ENCODE measurements around the gene KCTD11.

The KCTD11 gene

DNA sequence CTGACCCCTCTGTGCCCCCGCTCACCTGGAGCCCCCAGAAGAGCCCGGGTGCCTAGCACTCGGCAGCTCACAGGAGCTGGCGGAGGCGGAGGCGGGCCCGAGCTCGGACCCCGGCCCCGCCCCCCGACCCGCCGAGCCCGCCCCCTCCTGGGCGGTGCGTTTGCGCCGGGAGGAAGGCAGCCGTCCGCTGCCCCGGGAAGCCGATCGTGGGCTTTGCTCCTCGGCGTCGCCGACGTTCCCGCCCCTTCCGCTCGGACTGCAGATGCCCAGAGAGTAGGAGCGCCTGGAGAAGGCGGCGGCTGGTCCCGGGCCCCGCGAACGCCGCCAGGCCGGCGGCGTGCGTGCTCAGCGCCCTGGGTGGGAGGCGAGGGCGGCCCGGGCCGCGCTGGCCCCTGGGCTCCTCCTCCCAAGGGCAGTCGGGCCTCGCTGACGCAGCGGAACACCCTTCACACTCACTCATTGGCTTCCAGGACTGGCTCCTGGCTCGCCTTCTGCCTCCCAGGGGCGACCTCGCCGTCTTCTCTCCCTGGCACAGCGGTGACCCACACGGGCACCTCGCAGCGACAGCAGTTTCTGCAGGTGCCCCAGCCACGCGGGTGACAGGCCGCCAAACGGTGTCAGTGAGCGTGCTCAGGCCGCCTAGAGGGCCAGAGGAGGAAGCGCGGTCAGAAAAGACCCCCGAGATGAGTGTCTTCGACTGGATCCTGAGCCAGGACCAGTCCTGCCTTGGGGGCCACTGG lies 42.7 kb downstream of the KCTD11 start, which contains the start of gene PLSCR3:
Gene PLSCR3, minus strand, starts transcription at position 74 of the 740 bp plus-strand sequence. CDS start 415 bp downstream, outside the sequence.
- H3K4me3 ChIP-seq (ENCODE audit: low read depth, low read length) = peak within 1 kb of the TSS; percentile 97
- peak; percentile 41 for TF ChIP-seq CTCF (IDR thresholded peaks at IDR 0.05; ENCODE audit: insufficient read depth, low read depth, low read length, missing control alignments)
- peak; percentile 91 for DNase-seq (ENCODE audit: low read depth)

DNA sequence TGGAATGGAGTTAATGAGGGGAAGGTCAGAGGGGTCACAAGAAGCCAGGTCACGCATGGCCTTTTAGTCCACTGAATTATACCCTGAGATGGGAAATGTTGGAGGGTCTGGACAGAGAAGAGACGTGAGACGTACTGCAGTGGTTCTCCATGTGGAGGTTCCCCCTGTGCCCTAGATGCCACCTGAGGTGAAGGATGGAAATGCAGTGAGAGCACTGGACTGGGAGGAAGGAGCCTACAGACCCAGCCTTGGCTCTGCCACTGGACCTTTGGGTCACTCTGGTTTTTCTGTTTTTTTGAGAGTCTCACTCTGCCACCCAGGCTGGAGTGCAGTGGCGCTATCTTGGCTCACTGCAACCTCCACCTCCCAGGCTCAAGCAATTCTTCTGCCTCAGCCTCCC lies 44.2 kb downstream of the KCTD11 start:
- no peak for DNase-seq (ENCODE audit: low read depth)
- no peak overlapping the region for H3K4me3 ChIP-seq (ENCODE audit: low read depth, low read length)
- TF ChIP-seq CTCF (IDR thresholded peaks at IDR 0.05; ENCODE audit: insufficient read depth, low read depth, low read length, missing control alignments) = no peak

DNA sequence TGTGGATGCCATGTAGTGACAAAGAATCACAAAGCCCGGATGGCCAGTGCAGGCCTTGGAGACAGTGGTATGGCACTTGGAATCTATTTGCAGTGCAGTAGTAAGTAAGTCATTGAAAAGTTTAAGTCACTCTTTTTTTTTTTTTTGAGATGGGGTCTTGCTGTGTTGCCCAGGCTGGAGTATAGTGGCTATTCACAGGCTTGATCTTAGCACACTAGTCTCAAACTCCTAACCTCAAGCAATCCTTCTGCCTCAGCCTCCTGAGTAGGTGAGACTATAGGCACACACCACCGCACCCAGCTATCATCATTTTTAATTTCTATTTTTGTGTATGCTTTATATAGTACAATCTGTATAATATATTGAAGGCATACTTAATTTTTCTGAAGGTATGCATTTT lies 46.6 kb downstream of the KCTD11 start:
- H3K4me3 ChIP-seq (ENCODE audit: low read depth, low read length) = no peak overlapping the region
- no peak for TF ChIP-seq CTCF (IDR thresholded peaks at IDR 0.05; ENCODE audit: insufficient read depth, low read depth, low read length, missing control alignments)
- DNase-seq (ENCODE audit: low read depth) = no peak

GRCh38 chr17:7403043-7403726 lies 51.2 kb downstream of the KCTD11 start:
- TF ChIP-seq CTCF (IDR thresholded peaks at IDR 0.05; ENCODE audit: insufficient read depth, low read depth, low read length, missing control alignments) = no peak
- H3K4me3 ChIP-seq (ENCODE audit: low read depth, low read length) = peak overlapping the region; percentile 51
- DNase-seq (ENCODE audit: low read depth) = peak; percentile 9

- no peak for DNase-seq (ENCODE audit: low read depth)
- TF ChIP-seq CTCF (IDR thresholded peaks at IDR 0.05; ENCODE audit: insufficient read depth, low read depth, low read length, missing control alignments) = no peak
These were observed 51.7 kb downstream of the KCTD11 start for GRCh38 chr17:7403727-7403976.

DNA sequence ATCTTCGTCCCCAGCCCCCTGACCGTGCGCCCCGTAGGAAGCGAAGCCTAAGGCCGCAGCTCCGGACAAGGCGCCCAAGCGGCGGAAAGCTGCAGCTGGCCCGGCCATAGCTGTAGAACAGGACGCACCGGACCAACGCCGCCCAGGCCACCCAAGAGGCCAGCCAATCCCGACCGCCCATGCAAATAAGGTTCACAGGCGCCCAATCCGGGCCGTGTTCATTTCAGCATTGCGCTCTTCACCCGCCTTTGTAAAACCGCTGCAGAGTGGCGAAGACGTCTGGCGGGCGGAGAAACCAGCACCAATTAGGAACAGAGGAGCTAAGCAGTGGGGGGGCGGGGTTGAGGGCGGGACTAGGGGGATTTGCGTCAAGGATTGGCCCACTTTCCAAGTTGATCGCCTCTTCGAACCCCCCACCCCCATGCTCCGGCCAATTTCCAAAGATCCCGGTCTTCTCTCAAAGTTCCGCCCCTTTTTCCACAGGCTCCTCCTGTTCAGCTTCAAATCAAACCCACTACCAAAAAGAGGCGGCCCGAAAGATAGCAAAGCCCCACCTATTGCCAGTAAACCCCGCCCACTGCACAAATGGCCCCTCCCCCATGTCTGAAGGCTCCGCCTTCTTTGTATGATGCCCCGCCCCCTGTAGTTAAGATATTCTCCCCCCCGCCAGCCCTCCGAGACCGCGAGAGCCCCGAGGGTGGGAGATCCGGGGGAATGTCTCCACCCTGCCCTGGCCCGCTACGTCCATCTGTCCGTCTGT lies 52.2 kb downstream of the KCTD11 start, which contains the start of gene TMEM256:
Gene TMEM256, minus strand, starts transcription at position 121 of the 760 bp plus-strand sequence. Its CDS starts 13 bp downstream, at position 108.
- TF ChIP-seq CTCF (IDR thresholded peaks at IDR 0.05; ENCODE audit: insufficient read depth, low read depth, low read length, missing control alignments) = no peak
- DNase-seq (ENCODE audit: low read depth) = peak; percentile 99
- H3K4me3 ChIP-seq (ENCODE audit: low read depth, low read length) = peak within 1 kb of the TSS; percentile 69

More at GRCh38 chr17:7403727-7403976, 51.7 kb downstream of the KCTD11 start:
- peak overlapping the region; percentile 51 for H3K4me3 ChIP-seq (ENCODE audit: low read depth, low read length)
